Esophagus muscularis mucosa (tissue), 3 donors: Measurements from ENCODE around the gene BTBD9.

ENCODE experiments used
- CTCF ChIP-seq, 3 experiments: fragments of 200-600 bp in 2 of 3; fragments of 450-650 bp in 1 of 3; sonication (generic) in 2 of 3; IDR thresholded peaks; one replicate each; pipeline ENCODE4 v1.5.1; 2017 to 2019; ENCODE audit warnings: antibody characterized with exemption in 3 of 3, mild to moderate bottlenecking in 2 of 3, moderate library complexity in 1 of 3
- POLR2A ChIP-seq: fragments of 450-650 bp; IDR thresholded peaks from one replicate; pipeline ENCODE4 v1.6.1; 2017; ENCODE audit warnings: antibody characterized with exemption, moderate library complexity, mild to moderate bottlenecking, low read depth
- POLR2AphosphoS5 ChIP-seq, 2 donors: sonication (generic); formaldehyde crosslinking; IDR thresholded peaks; one replicate each; pipeline ENCODE4 v1.6.1; 2017; ENCODE audit warnings: antibody characterized with exemption in 2 of 2

GRCh38 chr6:38192011-38192410 is 447.7 kb downstream of the BTBD9 start:
- TF ChIP-seq CTCF (IDR thresholded peaks at IDR 0.05) (no peak), POLR2AphosphoS5 (IDR thresholded peaks at IDR 0.05) (no peak), POLR2A (no peak)
